Tibial artery (tissue), 4 donors: Measurements from ENCODE around the gene WDR46.
A peak's percentile ranks its signal among the peaks of the same experiment; 100 is the strongest.

Experiments
- DNase-seq, 2 donors: peaks; one replicate each; pipeline ENCODE4 v3.0.0-alpha.2; 2019
- H3K27ac ChIP-seq, 2 donors: fragments of 200-600 bp; sonication (generic) in 1 of 2; 1 replicate in 1 of 2; 2 replicates in 1 of 2; pipeline ENCODE4 v1.5.1; 2018 to 2019; ENCODE audit warnings: mild to moderate bottlenecking in 1 of 2
- H3K27me3 ChIP-seq, 2 donors: fragments of 200-600 bp; sonication (generic) in 1 of 2; one replicate each; pipeline versions ENCODE4 v1.5.1 to v1.6.0; 2016 to 2019
- H3K36me3 ChIP-seq, 3 donors: fragments of 200-600 bp; sonication (generic) in 2 of 3; one replicate each; pipeline ENCODE4 v1.5.1; 2016 to 2019; ENCODE audit warnings: mild to moderate bottlenecking in 2 of 3
- H3K4me1 ChIP-seq, 4 donors: fragments of 200-600 bp; sonication (generic) in 2 of 4; 1 replicate in 3 of 4; 2 replicates in 1 of 4; pipeline ENCODE4 v1.5.1; 2016 to 2019
- H3K4me3 ChIP-seq, 2 donors: fragments of 200-600 bp; sonication (generic) in 1 of 2; 1 replicate in 1 of 2; 2 replicates in 1 of 2; pipeline ENCODE4 v1.5.1; 2018 to 2019; ENCODE audit warnings: mild to moderate bottlenecking in 2 of 2
- H3K9me3 ChIP-seq, 3 donors: fragments of 200-600 bp; sonication (generic) in 1 of 3; one replicate each; pipeline ENCODE4 v1.5.1; 2016 to 2019
- intact Hi-C: fragments of 100-400 bp; cut with DNase I; formaldehyde crosslinking; loops from one replicate; pipeline ENCODE4 v1.15.0; 2023; ENCODE audit warnings: low total_unique reads
- TF ChIP-seq, protein P1 (sequence below), 2 experiments: fragments of 200-600 bp in 1 of 2; fragments of 450-650 bp in 1 of 2; IDR thresholded peaks; one replicate each; pipeline ENCODE4 v1.5.1; 2017 to 2019; ENCODE audit warnings: antibody characterized with exemption in 2 of 2, mild to moderate bottlenecking in 1 of 2, moderate library complexity in 1 of 2

The WDR46 gene

DNA sequence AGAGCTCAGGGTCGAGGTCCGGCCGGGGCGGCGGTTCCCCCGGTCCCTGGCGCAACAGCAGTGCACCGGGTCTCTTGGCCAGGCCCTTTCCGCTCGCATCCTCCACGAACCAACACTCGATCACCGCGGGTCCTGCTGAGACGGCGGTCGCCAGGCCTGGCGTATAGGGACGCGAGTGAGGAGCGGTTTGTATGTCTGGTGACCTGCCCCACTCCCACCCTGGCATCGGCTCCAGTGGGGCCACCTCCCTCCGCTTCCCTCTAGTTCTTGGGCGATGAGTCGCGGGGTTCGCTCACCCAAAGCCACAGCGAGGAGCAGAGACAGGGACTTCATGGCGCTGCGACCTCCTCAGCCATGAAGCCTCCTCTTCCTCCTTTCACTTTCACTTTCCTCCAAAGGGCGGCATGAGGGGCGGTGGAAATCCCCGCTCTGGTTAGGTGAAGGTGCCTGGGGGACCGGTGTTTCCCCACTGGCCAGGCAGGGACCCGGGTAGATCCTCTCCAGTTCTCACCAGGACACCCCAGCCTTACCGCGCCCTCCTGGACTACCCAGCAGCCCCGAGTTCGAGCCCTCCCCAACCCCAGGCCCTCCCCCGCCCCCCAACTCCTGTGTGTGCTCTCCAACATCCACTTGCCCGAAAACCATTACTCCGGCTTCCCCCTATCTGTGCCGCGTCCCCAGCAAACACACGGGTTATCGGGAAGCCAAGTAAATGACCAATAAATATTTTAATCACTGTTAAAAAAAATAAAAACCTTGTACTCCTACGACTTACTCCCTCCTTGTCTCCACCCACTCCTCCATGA, 24.9 kb upstream of the WDR46 start, which contains the start of gene TAPBP:
TSS of gene TAPBP (minus strand) at position 370 of the 806 bp plus-strand sequence. CDS start at position 333, 37 bp downstream.
- Histone ChIP-seq H3K27me3 (no peaks in the 10 kb centered on the region), H3K27ac (peak within 1 kb of the TSS; percentile 95), H3K4me1 (peaks cover 0 to 53% (median 41%) of the 10 kb centered on the region in 4 donors), H3K9me3 (no peaks in the 10 kb centered on the region), H3K36me3 (peaks cover 1 to 27% (median 4%) of the 10 kb centered on the region in 3 donors), H3K4me3 (peak within 1 kb of the TSS; percentile 83 to 94)
- peak; percentile 60 to 83 for DNase-seq
- intact Hi-C loops, result loop anchor here (10.0 kb wide), 1 partner anchor 111 kb away; the partner anchor contains the start of gene SYNGAP1
- TF ChIP-seq, protein P1, sequence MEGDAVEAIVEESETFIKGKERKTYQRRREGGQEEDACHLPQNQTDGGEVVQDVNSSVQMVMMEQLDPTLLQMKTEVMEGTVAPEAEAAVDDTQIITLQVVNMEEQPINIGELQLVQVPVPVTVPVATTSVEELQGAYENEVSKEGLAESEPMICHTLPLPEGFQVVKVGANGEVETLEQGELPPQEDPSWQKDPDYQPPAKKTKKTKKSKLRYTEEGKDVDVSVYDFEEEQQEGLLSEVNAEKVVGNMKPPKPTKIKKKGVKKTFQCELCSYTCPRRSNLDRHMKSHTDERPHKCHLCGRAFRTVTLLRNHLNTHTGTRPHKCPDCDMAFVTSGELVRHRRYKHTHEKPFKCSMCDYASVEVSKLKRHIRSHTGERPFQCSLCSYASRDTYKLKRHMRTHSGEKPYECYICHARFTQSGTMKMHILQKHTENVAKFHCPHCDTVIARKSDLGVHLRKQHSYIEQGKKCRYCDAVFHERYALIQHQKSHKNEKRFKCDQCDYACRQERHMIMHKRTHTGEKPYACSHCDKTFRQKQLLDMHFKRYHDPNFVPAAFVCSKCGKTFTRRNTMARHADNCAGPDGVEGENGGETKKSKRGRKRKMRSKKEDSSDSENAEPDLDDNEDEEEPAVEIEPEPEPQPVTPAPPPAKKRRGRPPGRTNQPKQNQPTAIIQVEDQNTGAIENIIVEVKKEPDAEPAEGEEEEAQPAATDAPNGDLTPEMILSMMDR (IDR thresholded peaks at IDR 0.05), result peak in 1 of 2 experiments; percentile 10

DNA sequence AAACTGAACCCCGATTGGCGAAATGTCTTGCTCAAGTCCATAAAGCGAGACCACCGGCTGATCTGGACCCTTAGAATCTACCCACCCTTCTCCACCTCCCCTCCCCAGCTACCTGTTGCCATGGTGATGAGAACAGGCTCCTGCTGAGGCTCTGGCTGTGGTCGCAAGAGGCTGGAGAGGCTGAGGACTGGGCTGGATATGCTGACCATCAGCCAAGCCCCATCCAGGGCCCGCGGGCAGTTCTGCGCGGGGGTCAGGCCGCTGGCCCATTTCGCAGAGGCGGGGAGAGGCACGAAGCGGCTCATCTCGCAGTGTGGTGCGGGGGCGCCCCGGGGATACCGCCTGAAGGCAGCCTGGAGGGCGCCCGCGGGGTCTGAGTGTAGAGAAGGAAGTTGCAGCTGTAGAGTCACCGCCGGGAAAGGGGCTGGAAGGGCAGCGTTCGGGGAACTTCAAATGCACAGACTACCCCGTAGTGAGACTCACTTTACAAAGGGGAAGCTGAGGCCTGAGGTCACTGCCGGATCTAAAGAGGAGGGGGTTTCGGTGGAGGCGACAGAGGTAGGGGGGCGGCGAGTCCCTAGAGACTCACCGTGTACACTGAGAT, 24.2 kb upstream of the WDR46 start:
- H3K27ac ChIP-seq, result peak overlapping the region; percentile 95
- DNase-seq, result peak; percentile 57 to 80
- H3K4me1 ChIP-seq, result peaks cover 0 to 46% (median 35%) of the 10 kb centered on the region in 4 donors
- intact Hi-C loops, result loop anchor here (10.0 kb wide), 1 partner anchor 112 kb away; the partner anchor contains the start of gene SYNGAP1
- peak overlapping the region; percentile 83 to 94 for H3K4me3 ChIP-seq
- peaks cover 0 to 22% (median 0%) of the 10 kb centered on the region in 3 donors for H3K36me3 ChIP-seq
- TF ChIP-seq, protein P1 (IDR thresholded peaks at IDR 0.05), result no peak
- H3K27me3 ChIP-seq, result no peaks in the 10 kb centered on the region
- H3K9me3 ChIP-seq, result no peaks in the 10 kb centered on the region

GRCh38 chr6:33312361-33313104, 23.5 kb upstream of the WDR46 start:
- H3K27me3 ChIP-seq, result no peaks in the 10 kb centered on the region
- peaks cover 0 to 45% (median 35%) of the 10 kb centered on the region in 4 donors for H3K4me1 ChIP-seq
- peak overlapping the region; percentile 83 to 94 for H3K4me3 ChIP-seq
- peak; percentile 83 to 90 for DNase-seq
- H3K36me3 ChIP-seq, result peaks cover 0 to 22% (median 0%) of the 10 kb centered on the region in 3 donors
- no peaks in the 10 kb centered on the region for H3K9me3 ChIP-seq
- intact Hi-C loops, result loop anchor here (10.0 kb wide), 1 partner anchor 112 kb away; the partner anchor contains the start of gene SYNGAP1
- TF ChIP-seq, protein P1 (IDR thresholded peaks at IDR 0.05), result no peak
- H3K27ac ChIP-seq, result peak overlapping the region; percentile 95

DNA sequence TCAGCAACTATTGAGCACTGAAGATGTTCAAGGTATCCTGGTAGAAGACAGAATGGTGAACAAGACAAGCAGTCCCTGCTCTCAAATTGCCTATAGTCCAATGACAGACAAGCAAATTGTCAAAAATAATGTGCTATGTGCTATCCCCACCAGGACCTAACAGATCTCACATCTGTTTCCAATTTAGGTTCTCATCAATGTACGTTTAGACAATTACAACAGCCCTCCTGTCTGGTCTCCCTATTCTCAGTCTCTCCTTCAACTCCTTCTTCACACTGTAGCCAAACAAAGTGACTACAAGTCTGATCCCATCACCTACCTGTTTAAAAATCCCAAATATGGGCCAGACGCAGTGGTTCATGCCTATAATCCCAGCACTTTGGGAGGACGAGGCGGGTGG, 17.3 kb upstream of the WDR46 start:
- Histone ChIP-seq H3K36me3 (peaks cover 13 to 54% (median 16%) of the 10 kb centered on the region in 3 donors), H3K27me3 (no peaks in the 10 kb centered on the region), H3K9me3 (no peaks in the 10 kb centered on the region), H3K4me1 (peaks cover 0 to 9% (median 6%) of the 10 kb centered on the region in 4 donors), H3K27ac (no peak overlapping the region), H3K4me3 (no peak overlapping the region)
- DNase-seq, result no peak
- intact Hi-C loops, result no loop called here
- TF ChIP-seq, protein P1 (IDR thresholded peaks at IDR 0.05), result no peak

- Histone ChIP-seq H3K4me1 (peaks cover 0 to 21% (median 10%) of the 10 kb centered on the region in 4 donors), H3K4me3 (no peak overlapping the region), H3K27ac (no peak overlapping the region), H3K27me3 (no peaks in the 10 kb centered on the region), H3K36me3 (peaks cover 13 to 47% (median 16%) of the 10 kb centered on the region in 3 donors), H3K9me3 (no peaks in the 10 kb centered on the region)
- TF ChIP-seq, protein P1 (IDR thresholded peaks at IDR 0.05), result no peak
- no peak for DNase-seq
- intact Hi-C loops, result no loop called here
These were observed 16.0 kb upstream of the WDR46 start for GRCh38 chr6:33305052-33305451.
